ENCODE measurements around the gene DYNC2LI1.

- TF ChIP-seq CTCF (IDR thresholded peaks at IDR 0.05) (no peak), POLR2A (IDR thresholded peaks at IDR 0.05) (no peak)
Measured at GRCh38 chr2:43803113-43803512, 29.3 kb downstream of the DYNC2LI1 start.
